ENCODE data around the gene SSH2.
"Not testable (repeated sequence)": the region's sequence is repeated elsewhere in the genome, so short reads cannot be mapped to it uniquely, and the experiment has no call there.

SSH2 gene

GRCh38 chr17:29726715-29727252, 203.2 kb downstream of the SSH2 start:
- peak; percentile 67 for DNase-seq

- not testable (repeated sequence) for DNase-seq
Measured at GRCh38 chr17:29725408-29725807, 204.6 kb downstream of the SSH2 start.

GRCh38 chr17:29723278-29724047, 206.6 kb downstream of the SSH2 start:
- peak; percentile 68 for DNase-seq

- peak; percentile 89 for DNase-seq
Measured at GRCh38 chr17:29722411-29723198, 207.4 kb downstream of the SSH2 start.

GRCh38 chr17:29720551-29720950, 209.5 kb downstream of the SSH2 start:
- peak; percentile 27 for DNase-seq

GRCh38 chr17:29719469-29719868, 210.6 kb downstream of the SSH2 start:
- no peak for DNase-seq

DNA sequence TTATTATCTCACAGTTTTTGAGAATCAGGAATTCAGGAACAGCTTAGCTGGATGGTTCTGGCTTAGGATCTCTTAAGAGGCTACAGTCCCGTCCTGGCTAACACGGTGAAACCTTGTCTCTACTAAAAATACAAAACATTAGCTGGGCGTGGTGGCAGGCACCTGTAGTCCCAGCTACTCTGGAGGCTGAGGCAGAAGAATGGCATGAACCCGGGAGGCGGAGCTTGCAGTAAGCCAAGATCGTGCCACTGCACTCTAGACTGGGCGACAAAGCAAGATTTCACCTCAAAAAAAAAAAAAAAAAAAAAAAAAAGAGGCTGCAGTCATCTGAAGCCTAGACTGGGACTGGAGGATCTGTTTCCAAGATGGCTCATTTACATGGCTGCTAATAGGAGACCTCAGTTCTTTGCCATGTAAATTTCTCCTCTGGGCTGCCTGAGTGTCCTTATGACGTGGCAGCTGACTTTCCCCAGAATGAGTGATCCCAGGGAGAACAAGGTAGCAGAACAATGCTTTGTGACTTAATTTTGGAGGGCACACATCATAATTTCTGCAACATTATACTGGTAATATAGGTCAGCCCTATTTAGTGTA, 211.5 kb downstream of the SSH2 start:
- DNase-seq: no peak

DNA sequence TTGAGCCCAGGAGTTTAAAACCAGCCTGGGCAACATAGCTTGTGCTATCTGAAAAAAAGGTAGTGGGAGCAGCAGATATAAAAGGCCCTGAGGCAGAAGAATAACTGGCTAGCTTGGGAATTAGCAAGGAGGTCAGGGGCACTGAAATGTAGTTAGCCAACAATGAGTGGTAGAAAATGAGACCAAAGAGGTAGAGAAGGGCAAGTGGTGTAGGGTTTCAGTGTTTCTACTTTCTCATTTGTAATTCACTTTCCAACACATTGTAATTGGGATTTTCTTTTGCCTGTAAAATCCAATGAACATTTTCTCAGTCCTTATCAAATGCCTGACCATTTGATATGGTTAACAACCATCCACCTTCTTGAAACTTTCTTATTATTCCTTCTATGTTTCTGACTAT, 212.2 kb downstream of the SSH2 start:
- DNase-seq: no peak

DNA sequence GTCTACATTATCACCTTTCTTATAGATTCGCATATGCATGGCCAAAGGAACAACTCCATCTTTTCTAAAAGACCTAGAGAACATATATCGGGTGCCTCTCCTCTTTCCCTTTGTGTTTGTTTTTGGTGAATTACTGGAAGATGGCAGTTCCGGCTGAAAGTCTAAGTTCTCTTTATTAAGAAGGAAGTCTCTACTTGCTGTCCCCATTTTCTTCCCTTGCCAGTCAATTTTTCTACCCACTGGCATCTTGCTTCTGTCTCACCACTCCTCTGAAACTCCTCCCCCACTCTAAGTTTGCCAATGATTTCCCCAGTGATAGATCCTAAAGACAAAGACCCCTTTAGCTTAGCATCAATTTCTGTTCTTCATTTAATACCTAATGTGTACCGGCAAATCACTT, 213.5 kb downstream of the SSH2 start:
- no peak for DNase-seq

DNA sequence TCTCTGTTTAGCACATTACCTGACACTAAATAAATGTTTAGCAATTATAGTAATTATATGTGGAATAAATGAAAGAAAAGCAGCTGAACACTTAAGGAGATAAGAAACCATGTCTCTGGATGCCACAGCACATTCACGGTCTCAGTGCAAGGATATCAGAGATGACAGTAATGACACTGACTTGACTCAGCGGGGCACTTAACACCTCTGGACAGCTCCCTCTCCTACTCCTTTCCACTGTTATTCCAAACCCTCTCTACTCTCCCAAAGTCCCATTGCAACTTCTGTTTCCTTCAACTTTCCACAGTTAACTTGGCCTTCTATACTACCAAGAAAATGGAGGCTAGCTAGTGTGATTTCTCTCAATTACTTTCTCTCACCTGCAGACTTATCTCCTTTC, 214.3 kb downstream of the SSH2 start:
- no peak for DNase-seq

- no peak for DNase-seq
Measured at GRCh38 chr17:29714146-29714545, 215.9 kb downstream of the SSH2 start.

DNA sequence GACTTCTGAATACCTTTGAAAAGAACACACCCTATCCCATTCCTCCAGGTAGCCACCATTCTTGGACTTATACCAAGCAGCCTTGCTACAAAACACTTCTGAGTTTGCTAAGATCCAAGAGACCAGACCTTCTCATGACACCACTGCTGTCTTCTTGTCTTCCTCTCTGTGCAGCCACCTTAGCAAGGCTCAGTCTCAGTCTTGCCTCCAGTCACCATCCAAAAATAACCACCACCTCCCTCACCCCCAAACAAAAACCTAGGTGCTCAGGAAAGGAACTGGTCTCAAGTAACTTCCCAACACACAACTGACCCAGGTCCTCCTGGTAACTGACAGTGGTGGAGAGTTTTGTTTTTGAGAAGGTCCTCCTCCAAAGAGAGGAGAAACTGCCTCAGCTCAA, 216.4 kb downstream of the SSH2 start:
- DNase-seq: no peak

DNA sequence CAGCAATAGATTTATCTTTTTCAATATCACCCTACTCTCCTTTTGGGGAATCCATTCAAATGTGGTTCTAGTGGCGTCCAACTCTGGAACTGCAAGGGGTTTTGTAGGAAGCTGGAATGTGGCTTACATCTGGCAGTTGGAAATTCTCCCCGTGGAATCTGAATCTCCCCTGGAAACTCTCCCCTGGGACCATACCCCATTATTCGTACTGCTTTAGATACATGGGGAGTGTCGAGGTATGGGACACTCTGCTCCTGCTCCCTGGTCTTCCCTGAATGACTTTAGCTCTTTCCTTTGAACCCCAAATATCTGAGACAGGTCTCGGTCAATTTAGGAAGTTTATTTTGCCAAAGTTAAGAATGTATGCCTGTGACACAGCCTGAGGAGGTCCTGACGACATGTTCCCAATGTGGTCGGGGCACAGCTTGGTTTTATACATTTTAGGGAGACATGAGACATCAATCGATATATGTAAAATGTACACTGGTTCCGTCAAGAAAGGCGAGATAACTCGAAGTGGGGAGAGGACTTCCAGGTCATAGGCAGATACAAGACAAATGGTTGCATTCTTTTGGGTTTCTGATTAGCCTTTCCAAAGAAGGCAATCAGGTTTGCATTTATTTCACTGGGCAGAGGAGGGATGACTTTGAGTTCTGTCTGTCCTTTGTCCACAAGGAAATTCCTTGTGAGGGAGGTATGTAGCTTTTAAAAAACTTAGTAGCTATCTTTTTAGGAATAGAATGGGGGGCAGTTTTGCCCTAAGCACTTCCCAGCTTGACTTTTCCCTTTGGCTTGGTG, 218.2 kb downstream of the SSH2 start:
- DNase-seq: no peak

GRCh38 chr17:29710891-29711418, 219.1 kb downstream of the SSH2 start:
- no peak for DNase-seq

DNA sequence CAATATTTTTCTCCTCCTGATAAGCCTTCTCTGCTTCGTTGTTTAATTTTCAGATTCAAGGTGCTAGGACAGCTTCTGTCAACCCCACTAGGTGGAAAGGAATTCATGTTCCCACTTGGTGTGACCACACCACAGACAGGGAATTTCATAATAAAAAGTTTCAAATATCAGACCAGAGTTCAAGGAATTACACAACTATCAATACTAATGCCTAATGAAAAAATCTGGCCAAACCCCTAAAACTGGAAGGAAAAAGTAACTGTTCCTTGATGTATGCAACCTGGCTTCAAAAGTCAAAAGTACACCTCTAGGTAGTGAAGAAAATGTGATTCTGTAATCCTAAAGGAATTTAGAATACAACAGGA, 219.5 kb downstream of the SSH2 start:
- DNase-seq: no peak

GRCh38 chr17:29709866-29710519, 220.0 kb downstream of the SSH2 start:
- no peak for DNase-seq

DNA sequence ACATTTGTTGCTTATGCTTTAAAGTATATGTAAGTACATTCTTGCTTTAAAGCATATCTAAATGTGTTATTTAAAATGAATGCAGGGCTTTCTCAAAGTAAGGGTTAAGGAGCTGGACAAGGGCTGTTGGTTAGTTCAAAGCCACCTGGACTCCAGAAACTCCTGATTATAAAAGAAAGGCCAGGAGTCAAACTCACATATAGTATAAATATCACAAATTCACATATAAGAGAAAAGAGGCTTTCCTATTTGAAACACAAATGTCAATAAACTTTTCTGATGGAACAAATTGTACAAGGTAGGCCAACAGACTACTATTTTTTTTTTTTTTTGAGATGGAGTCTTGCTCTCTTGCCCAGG, 222.8 kb downstream of the SSH2 start:
- no peak for DNase-seq

GRCh38 chr17:29706045-29706431, 224.0 kb downstream of the SSH2 start:
- no peak for DNase-seq

- DNase-seq: no peak
Measured at GRCh38 chr17:29705386-29705785, 224.6 kb downstream of the SSH2 start.

GRCh38 chr17:29699283-29699682, 230.7 kb downstream of the SSH2 start:
- DNase-seq: no peak

DNA sequence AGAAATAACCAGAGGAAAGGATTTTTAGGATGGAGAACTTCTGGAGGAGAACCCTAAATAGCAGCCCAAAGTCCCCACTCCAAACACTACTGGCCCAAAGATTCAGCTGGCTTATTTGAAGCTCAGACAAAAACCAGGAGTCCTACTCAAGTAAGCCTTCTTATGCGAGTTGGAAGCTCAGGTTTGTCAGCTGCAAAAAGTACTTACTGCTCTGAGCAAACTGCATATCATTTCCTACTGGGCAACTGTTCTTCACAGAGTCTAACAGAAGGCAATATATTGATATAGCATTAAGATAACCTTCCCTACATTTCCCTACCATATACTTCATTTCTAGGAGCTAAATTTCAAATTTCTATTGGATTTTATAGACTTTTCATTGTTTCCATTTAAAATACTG, 231.2 kb downstream of the SSH2 start:
- no peak for DNase-seq

All from GF-D8 (cell line).